ENCODE results near the gene RGS9.

- TF ChIP-seq IKZF1 (conservative IDR thresholded peaks at IDR 0.05) (0 out of 2 replicates have a peak, but pooled peaks have one; percentile 12), ZZZ3 (IDR thresholded peaks at IDR 0.05; ENCODE audit: control insufficient read depth, insufficient read length, low read depth) (no peak), HCFC1 (IDR thresholded peaks at IDR 0.05; ENCODE audit: low read length) (no peak), POLR2AphosphoS5 (IDR thresholded peaks at IDR 0.05; ENCODE audit: low read length) (no peak)
Observed at GRCh38 chr17:65177901-65178300, 40.7 kb downstream of the RGS9 start.

Data from GM12878 (cell line).